ENCODE measurements around the gene MAGED1. TPM values are rescaled to one million over a fixed set of nuclear protein-coding genes. Genes with fewer than 3 reads are reported as not detected.
"Not testable (repeated sequence)": the region's sequence is repeated elsewhere in the genome, so short reads cannot be mapped to it uniquely, and the experiment has no call there.

Gene MAGED1
- total RNA-seq, 2 experiments from 2014 or later, result 33.0 to 34.6 TPM

DNA sequence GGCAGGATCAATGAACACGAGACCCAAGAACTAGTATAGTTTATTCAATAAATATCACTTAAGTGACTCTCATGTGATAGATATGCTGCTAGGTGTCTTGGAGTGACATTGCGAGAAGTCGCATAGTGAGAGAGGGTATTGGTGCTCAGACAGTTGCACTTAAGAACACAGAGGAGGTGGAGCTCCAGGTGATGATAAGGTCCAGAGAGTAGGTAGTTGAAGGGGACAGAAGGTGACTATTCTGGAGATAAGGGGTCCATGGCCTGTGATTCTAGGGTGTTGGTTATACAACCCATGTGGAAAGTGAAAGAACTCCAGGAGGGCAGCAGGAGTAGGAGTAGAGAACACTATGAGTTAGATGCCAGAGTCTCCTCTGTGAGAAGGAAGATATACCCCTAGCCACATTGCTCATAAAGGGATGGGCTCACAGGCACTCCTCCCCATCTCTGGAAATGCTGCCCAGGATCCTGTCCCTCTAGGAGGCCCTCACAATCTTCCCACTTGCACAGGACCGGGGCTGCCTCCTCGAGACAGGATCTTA is 9.2 kb downstream of the MAGED1 start:
- intact Hi-C loops (cut with micrococcal nuclease), result no loop called here
- H3K27ac Mint-ChIP-seq, result no peak overlapping the region
- CTCF ChIA-PET, result no interaction called here
- H3K9me3 Mint-ChIP-seq, result peaks cover 3% of the 10 kb centered on the region
- H3K4me1 Mint-ChIP-seq (ENCODE audit: low read depth), result peaks cover 2% of the 10 kb centered on the region
- no peak overlapping the region for H3K4me3 Mint-ChIP-seq
- no peaks in the 10 kb centered on the region for H3K27me3 Mint-ChIP-seq (ENCODE audit: low read depth)
- DNase-seq, result no peak
- peaks cover 12% of the 10 kb centered on the region for H3K36me3 Mint-ChIP-seq (ENCODE audit: low read depth)

DNA sequence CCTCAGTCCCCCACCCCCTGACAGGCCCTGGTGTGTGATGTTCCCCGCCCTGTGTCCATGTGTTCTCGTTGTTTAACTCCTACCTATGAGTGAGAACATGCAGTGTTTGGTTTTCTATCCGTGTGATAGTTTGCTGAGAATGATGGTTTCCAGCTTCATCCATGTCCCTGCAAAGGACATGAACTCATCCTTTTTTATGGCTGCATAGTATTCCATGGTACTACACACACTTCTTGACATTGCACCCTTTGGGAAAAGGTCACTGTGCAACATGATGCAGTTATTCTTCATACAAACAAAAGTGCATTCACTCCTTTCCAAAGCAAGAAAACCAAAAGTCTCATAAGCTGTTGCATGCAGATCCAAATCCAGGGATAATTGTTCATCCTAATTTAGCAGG is 11.7 kb downstream of the MAGED1 start:
- H3K27ac Mint-ChIP-seq; H3K4me3 Mint-ChIP-seq; H3K4me1 Mint-ChIP-seq (ENCODE audit: low read depth); H3K9me3 Mint-ChIP-seq; H3K27me3 Mint-ChIP-seq (ENCODE audit: low read depth); DNase-seq; intact Hi-C loops (cut with micrococcal nuclease); CTCF ChIA-PET: not testable (repeated sequence)
- peaks cover 12% of the 10 kb centered on the region for H3K36me3 Mint-ChIP-seq (ENCODE audit: low read depth)

DNA sequence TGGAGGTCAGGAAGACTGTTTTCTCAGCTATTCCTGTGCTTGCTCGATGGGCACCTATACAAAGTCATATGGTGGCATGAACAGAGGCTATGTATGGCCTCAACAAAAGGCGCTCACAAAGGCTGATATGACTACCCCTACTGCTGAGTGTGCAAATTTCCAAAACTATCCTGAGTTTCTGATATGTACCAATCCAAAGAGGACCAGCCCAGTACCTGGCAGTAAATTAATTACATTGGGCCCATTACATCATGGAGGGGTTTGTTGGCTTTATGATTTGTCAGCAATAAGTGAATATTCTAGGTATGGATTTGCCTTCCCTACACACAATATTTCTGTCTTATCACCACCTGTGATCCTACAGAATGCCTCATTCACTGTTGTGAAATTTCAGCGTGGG is 12.3 kb downstream of the MAGED1 start:
- CTCF ChIA-PET, result no interaction called here
- intact Hi-C loops (cut with micrococcal nuclease), result no loop called here
- Mint-ChIP-seq H3K27ac (no peak overlapping the region), H3K4me3 (no peak overlapping the region), H3K27me3 (ENCODE audit: low read depth) (no peaks in the 10 kb centered on the region), H3K4me1 (ENCODE audit: low read depth) (peaks cover 2% of the 10 kb centered on the region), H3K36me3 (ENCODE audit: low read depth) (peaks cover 12% of the 10 kb centered on the region), H3K9me3 (peaks cover 3% of the 10 kb centered on the region)
- DNase-seq, result no peak

DNA sequence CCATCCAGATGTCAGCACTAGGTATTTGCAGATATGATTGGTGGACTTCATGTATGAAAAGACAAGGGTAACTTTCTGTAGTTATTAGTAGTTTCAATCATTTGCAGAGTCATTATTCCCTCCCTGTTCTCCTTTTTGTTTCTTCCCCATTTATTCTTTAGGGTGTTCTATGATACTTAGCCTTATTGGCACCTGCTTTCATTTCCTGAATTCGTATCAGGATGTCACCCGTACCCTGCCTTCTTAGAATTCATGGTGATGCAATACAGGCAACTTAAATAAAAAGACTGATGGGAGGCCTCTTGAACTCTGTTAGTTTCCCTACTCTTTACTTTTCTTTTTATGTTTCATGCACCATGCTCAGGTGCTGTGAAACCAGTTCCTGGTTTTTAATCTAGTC is 24.2 kb downstream of the MAGED1 start:
- DNase-seq, result no peak
- peaks cover 4% of the 10 kb centered on the region for H3K27me3 Mint-ChIP-seq (ENCODE audit: low read depth)
- H3K9me3 Mint-ChIP-seq, result no peaks in the 10 kb centered on the region
- no peak overlapping the region for H3K27ac Mint-ChIP-seq
- H3K4me1 Mint-ChIP-seq (ENCODE audit: low read depth), result no peaks in the 10 kb centered on the region
- H3K36me3 Mint-ChIP-seq (ENCODE audit: low read depth), result no peaks in the 10 kb centered on the region
- CTCF ChIA-PET, result no interaction called here
- H3K4me3 Mint-ChIP-seq, result no peak overlapping the region
- intact Hi-C loops (cut with micrococcal nuclease), result no loop called here

DNA sequence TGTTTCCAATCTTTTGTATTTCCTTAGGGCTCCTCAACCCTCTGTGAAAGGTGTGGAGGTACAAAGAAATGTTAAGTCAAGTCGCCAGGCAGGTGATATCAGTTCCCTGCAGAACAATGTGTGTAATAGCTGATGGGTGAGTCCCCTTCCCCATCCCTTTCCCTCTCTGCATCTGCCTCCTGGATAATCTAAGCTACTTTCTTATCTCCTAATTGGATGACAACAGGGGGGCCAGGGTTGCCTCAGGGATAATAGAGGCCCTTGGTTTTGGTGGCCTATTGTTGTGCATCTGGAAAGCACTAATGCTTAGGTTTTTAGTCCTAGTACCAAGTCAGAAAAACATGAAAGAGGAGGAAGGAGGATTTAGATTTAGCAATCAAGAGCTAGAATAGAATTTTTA is 29.1 kb downstream of the MAGED1 start:
- DNase-seq, result no peak
- intact Hi-C loops (cut with micrococcal nuclease), result no loop called here
- Mint-ChIP-seq H3K36me3 (ENCODE audit: low read depth) (no peaks in the 10 kb centered on the region), H3K9me3 (no peaks in the 10 kb centered on the region), H3K4me3 (no peak overlapping the region), H3K4me1 (ENCODE audit: low read depth) (no peaks in the 10 kb centered on the region), H3K27me3 (ENCODE audit: low read depth) (peaks cover 4% of the 10 kb centered on the region), H3K27ac (no peak overlapping the region)
- CTCF ChIA-PET, result no interaction called here

DNA sequence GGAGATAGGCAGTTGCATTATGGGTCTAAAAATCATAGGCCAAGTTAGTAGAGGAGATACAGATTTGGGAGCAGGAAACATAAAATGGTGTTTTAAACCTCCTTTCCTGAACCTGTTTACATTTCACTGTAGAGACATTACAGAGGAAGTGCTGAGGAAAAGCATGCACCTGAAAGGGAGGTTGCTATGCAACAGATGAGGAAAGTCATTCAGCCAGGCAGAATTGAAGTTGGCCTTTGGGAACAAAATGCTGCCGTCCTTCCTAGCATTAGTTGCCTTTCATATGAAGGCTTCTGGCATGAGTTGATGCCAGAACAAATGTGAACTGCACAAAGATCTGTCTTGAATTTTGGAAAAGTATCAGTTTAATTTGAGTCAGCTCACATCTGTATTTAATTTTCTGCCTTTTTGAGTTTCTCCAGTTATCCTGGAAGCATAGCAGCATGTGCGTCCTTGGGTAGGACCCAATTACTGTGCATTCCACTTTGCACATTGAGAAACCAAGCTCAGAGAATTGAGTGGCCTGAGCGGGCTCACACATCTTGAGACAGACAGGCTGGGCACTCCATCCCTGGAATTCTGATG is 38.2 kb downstream of the MAGED1 start:
- CTCF ChIA-PET, result no interaction called here
- no peaks in the 10 kb centered on the region for H3K4me1 Mint-ChIP-seq (ENCODE audit: low read depth)
- intact Hi-C loops (cut with micrococcal nuclease), result no loop called here
- no peaks in the 10 kb centered on the region for H3K27me3 Mint-ChIP-seq (ENCODE audit: low read depth)
- H3K4me3 Mint-ChIP-seq, result no peak overlapping the region
- H3K36me3 Mint-ChIP-seq (ENCODE audit: low read depth), result no peaks in the 10 kb centered on the region
- no peaks in the 10 kb centered on the region for H3K9me3 Mint-ChIP-seq
- H3K27ac Mint-ChIP-seq, result no peak overlapping the region
- DNase-seq, result no peak

Other genes starting within 250 kb of the MAGED1 start
- gene CENPVL2, start 210.8 kb upstream of the MAGED1 start, total RNA-seq, result not detected
- gene CENPVL1, start 183.1 kb upstream of the MAGED1 start, total RNA-seq, result not detected
- 1 to 10 TPM; 6.9 to 7.2 TPM for gene GSPT2, start 150.2 kb upstream of the MAGED1 start, total RNA-seq
- gene MAGED4B, start 175.6 kb downstream of the MAGED1 start, total RNA-seq, result 1 to 10 TPM in 1 of 2 experiments, under 1 TPM in 1; 0.44 to 1.4 TPM